NT2/D1 (cell line): ENCODE data around the gene EIF4G1.

Experiments used
- SUZ12 ChIP-seq: IDR thresholded peaks from 2 replicates; pipeline ENCODE4 v1.6.1; 2011; ENCODE audit not compliant: insufficient read length, insufficient read depth; ENCODE audit errors: extremely low read depth
- YY1 ChIP-seq: IDR thresholded peaks from 2 replicates; pipeline ENCODE4 v1.6.1; 2011; ENCODE audit not compliant: insufficient read length, insufficient read depth
- ZNF274 ChIP-seq: IDR thresholded peaks from 2 replicates; pipeline ENCODE4 v1.6.1; 2011; ENCODE audit warnings: mild to moderate bottlenecking, low read depth, low read length

DNA sequence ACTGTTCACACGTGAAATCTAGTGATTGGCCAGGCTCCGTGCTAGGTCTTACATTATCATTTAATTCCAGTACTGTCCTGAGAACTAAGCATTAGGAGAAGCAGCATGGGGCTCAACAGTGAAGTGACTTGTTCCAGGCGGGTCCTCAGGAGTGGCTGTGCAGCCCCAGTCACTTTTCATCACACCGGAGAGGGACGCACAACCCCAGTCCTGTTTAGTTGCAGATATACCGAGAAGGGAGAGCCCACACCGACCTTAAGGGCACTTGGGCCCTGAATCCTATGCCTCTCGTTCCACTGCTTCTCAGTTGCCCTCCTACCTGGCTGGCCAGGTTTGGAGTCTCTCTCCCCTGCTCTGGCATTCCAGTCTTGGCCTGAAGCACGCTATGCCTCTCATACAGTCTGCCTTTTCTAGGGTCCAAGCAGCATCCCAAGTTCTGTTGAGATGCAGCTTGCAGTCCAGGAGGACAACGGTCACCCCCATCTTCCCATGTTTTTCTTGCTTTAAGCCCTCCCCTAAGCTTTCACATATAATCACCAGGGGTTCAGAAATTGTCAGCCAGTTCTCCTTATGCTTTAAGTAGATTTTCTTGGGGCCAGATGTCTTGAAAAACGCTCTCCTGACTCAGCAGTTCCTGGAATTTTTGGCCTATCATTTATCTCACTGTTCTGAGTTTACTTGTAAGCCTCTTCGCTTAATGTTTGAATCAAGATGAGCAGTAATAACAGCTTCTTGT is 33.1 kb downstream of the EIF4G1 start:
- TF ChIP-seq SUZ12 (no peak), ZNF274 (no peak), YY1 (no peak)
